GM19043 (cell line): ENCODE results near the gene WDR53.
"Not testable (repeated sequence)": the region's sequence is repeated elsewhere in the genome, so short reads cannot be mapped to it uniquely, and the experiment has no call there.

Experiments
- ATAC-seq: cut with Tn5 transposase; IDR thresholded peaks from one replicate; pipeline ENCODE4 v1.9.1; 2021; ENCODE audit warnings: low read depth; ENCODE audit not compliant: unreplicated experiment

WDR53 gene

GRCh38 chr3:196518966-196519717, 49.2 kb downstream of the WDR53 start:
- no peak for ATAC-seq

DNA sequence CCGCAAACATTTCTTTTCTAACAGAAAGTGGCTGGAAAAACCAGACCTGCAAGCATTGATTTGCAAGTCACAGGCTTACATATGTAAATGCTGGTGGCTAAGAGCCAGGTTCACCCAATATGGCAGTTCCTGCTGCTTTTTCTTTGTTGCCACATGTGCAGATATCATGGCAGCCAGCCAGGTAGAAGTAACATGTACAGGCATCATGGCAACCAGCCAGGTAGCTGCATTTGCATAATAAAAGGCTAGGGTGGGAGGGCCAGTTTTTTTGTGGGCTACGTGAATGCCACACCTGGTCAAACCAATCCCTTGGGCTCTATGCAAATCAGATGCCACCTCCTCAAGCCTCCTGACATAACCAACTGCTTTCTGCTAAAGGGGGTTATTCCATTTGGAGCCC, 50.4 kb downstream of the WDR53 start:
- ATAC-seq = no peak

GRCh38 chr3:196517162-196517800, 51.1 kb downstream of the WDR53 start:
- no peak for ATAC-seq

GRCh38 chr3:196514913-196515621, 53.3 kb downstream of the WDR53 start, which contains the start of gene SMCO1:
TSS of gene SMCO1 (minus strand) at chr3:196515346. CDS start at chr3:196515209, 137 bp downstream.
- no peak for ATAC-seq

DNA sequence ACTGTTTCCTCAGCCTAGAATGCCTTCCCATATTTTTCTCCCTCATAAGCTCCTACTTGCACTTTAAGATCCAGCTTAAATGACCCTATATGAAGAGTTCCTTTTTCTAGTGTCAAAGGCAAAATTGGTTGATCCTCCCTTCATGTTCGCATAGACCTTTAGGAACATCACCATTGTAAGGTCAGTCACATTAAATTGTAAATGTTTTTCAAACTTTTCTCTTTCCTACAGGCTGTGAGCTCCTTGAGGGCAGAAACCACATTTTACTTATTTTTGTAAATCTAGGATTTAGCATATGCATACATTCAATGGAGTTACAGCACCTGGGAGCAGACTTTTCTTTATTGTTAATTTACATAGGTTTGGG, 54.0 kb downstream of the WDR53 start:
- no peak for ATAC-seq

GRCh38 chr3:196513697-196514349, 54.5 kb downstream of the WDR53 start:
- ATAC-seq = no peak

DNA sequence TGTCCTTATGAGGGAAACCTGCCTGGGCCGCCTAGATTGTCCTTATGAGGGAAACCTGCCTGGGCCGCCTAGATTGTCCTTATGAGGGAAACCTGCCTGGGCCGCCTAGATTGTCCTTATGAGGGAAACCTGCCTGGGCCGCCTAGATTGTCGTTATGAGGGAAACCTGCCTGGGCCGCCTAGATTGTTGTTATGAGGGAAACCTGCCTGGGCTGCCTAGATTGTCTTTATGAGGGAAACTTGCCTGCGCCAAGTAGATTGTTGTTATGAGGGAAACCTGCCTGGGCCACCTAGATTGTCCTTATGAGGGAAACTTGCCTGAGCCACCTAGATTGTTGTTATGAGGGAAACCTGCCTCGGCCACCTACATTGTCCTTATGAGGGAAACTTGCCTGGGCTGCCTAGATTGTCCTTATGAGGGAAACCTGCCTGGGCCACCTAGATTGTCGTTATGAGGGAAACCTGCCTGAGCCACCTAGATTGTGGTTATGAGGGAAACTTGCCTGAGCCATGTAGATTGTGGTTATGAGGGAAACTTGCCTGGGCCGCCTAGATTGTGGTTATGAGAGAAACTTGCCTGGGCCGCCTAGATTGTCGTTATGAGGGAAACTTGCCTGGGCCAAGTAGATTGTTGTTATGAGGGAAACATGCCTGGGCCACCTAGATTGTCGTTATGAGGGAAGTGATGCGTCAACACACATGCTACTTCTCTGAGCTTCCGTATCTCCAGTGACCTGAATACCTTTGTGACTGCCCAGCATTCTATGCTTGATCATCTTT, 56.5 kb downstream of the WDR53 start:
- not testable (repeated sequence) for ATAC-seq

- not testable (repeated sequence) for ATAC-seq
These were observed 57.2 kb downstream of the WDR53 start for GRCh38 chr3:196511108-196511507.

DNA sequence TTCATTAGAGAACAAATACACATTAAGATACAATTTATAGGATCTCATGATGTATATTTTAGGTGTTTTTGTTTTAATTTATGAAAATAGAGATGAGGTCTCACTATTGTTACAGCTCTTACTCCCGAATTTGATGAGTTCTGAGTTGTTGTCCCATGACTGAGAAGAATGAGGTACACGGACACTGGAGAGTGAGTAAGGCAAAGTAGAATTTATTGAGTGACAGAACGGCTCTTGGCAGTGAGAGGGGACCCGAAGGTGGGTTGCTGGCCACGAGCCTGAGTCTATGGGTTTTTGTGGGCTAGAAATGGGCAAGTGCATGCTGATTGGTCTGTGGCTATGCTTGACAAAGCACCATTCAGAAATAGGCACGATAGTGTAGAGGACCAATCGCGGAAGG, 61.7 kb downstream of the WDR53 start:
- no peak for ATAC-seq

DNA sequence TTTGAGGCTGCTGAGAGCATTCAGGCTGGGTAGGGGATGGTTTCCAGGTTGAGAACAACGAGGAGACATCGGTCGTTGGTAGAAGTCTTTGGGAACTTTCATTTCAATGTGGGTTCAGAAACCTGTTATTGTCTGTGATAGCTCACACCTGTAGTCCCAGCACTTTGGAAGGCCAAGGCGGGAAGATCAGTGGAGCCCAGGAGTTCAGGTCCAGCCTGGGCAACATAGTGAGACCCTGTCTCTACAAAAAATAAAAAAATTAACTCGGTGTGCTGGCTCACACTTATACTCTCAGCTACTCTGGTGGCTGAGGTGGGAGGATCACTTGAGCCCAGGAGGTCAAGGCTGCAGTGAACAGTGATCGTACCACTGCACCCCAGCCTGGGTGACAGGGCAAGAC, 63.8 kb downstream of the WDR53 start:
- no peak for ATAC-seq
